IMR-90 (cell line): Measurements from ENCODE around the gene TCP1. TPM values are rescaled to one million over a fixed set of nuclear protein-coding genes. Genes with fewer than 3 reads are reported as not detected.

Source experiments
- ATAC-seq: fragments of 200-7000 bp; cut with Tn5 transposase; 2 replicates; pipeline ENCODE4 v1.9.1; 2020; ENCODE audit warnings: low read depth, mild to moderate bottlenecking, moderate library complexity
- BruUV-seq: library from RNA; stranded (reverse); fragments of 400-500 nt; replicated peaks from 2 replicates; lab custom pipeline; 2021; lab: Mats Ljungman, UMichigan
- CTCF ChIA-PET: fragments of 300-600 bp; formaldehyde crosslinking; extraction: SDS; loops from one replicate; lab custom pipeline; 2021; ENCODE audit warnings: antibody characterized with exemption; lab: Yijun Ruan, JAX
- POLR2A ChIA-PET: fragments of 300-600 bp; sonication (Branson Sonifier 250); formaldehyde crosslinking; loops from one replicate; lab custom pipeline; 2022; ENCODE audit warnings: antibody characterized with exemption; ENCODE audit not compliant: unreplicated experiment; lab: Charles Lee
- DNase-seq: peaks from one replicate; pipeline ENCODE4 v3.0.0; 2013
- H2AFZ ChIP-seq: replicated peaks from 2 replicates; pipeline ENCODE3; 2013; ENCODE audit warnings: low read length, mild to moderate bottlenecking; ENCODE audit not compliant: poor library complexity
- H2AK5ac ChIP-seq: 2 replicates; pipeline ENCODE4 v1.6.1; 2013; ENCODE audit warnings: low read depth, low read length, inconsistent platforms
- H2AK9ac ChIP-seq: replicated peaks from 2 replicates; pipeline ENCODE3; 2013; ENCODE audit warnings: mild to moderate bottlenecking, low read depth, low read length, moderate library complexity; ENCODE audit not compliant: poor library complexity
- H2BK120ac ChIP-seq: 2 replicates; pipeline ENCODE4 v1.6.1; 2013; ENCODE audit warnings: low read depth, low read length, inconsistent platforms
- H2BK15ac ChIP-seq: 3 replicates; pipeline ENCODE4 v1.6.1; 2013; ENCODE audit warnings: low read depth, low read length, inconsistent platforms
- H2BK20ac ChIP-seq: 2 replicates; pipeline ENCODE4 v1.6.1; 2013; ENCODE audit warnings: low read depth, mild to moderate bottlenecking, inconsistent platforms, low read length, moderate library complexity
- H2BK5ac ChIP-seq: 2 replicates; pipeline ENCODE4 v1.6.1; 2013; ENCODE audit warnings: mild to moderate bottlenecking, low read depth, low read length, inconsistent platforms; ENCODE audit not compliant: poor library complexity, severe bottlenecking
- H3K14ac ChIP-seq: replicated peaks from 2 replicates; pipeline ENCODE4 v1.6.1; 2013; ENCODE audit warnings: low read depth, low read length, inconsistent platforms
- H3K18ac ChIP-seq: 2 replicates; pipeline ENCODE4 v1.6.1; 2013; ENCODE audit warnings: low read depth, low read length, control low read depth
- H3K23ac ChIP-seq: 2 replicates; pipeline ENCODE4 v1.6.1; 2013; ENCODE audit warnings: low read depth, low read length, inconsistent platforms
- H3K27ac ChIP-seq: 2 replicates; pipeline ENCODE4 v1.5.1; 2013; ENCODE audit warnings: mild to moderate bottlenecking, control low read depth, low read length; ENCODE audit not compliant: insufficient read depth
- H3K27me3 ChIP-seq: 2 replicates; pipeline ENCODE4 v1.6.1; 2013; ENCODE audit warnings: low read length; ENCODE audit not compliant: control insufficient read depth, insufficient read depth
- H3K36me3 ChIP-seq: 2 replicates; pipeline ENCODE4 v1.6.1; 2013; ENCODE audit warnings: low read length, mixed read lengths; ENCODE audit not compliant: control insufficient read depth, insufficient read depth
- H3K4ac ChIP-seq: 2 replicates; pipeline ENCODE4 v1.6.1; 2013; ENCODE audit warnings: low read depth, low read length, inconsistent platforms
- H3K4me1 ChIP-seq: 2 replicates; pipeline ENCODE4 v1.6.1; 2013; ENCODE audit warnings: low read length, mixed read lengths; ENCODE audit not compliant: control insufficient read depth, insufficient read depth
- H3K4me2 ChIP-seq: 2 replicates; pipeline ENCODE4 v1.6.1; 2013; ENCODE audit warnings: low read depth, mild to moderate bottlenecking, control low read depth, low read length, moderate library complexity
- H3K4me3 ChIP-seq: 2 replicates; pipeline ENCODE4 v1.5.1; 2013; ENCODE audit warnings: low read depth, mild to moderate bottlenecking, control low read depth, low read length, moderate library complexity; ENCODE audit not compliant: insufficient read depth
- H3K56ac ChIP-seq: 2 replicates; pipeline ENCODE4 v1.6.1; 2013; ENCODE audit warnings: low read length, inconsistent platforms; ENCODE audit not compliant: insufficient read depth; ENCODE audit errors: extremely low read depth
- H3K79me1 ChIP-seq, 2 experiments: 2 replicates each; pipeline ENCODE4 v1.6.1; 2013; ENCODE audit warnings: low read length in 2 of 2, inconsistent platforms in 1 of 2, low read depth in 1 of 2
- H3K9ac ChIP-seq: 2 replicates; pipeline ENCODE4 v1.6.1; 2013; ENCODE audit warnings: low read depth, low read length, control low read depth
- H3K9me1 ChIP-seq: 2 replicates; pipeline ENCODE4 v1.6.1; 2013; ENCODE audit warnings: low read length, inconsistent platforms; ENCODE audit not compliant: insufficient read depth
- H3K9me3 ChIP-seq: 2 replicates; pipeline ENCODE4 v1.6.1; 2013; ENCODE audit warnings: low read length; ENCODE audit not compliant: control insufficient read depth, insufficient read depth
- H4K20me1 ChIP-seq: 2 replicates; pipeline ENCODE4 v1.6.1; 2013; ENCODE audit warnings: low read length, inconsistent platforms; ENCODE audit not compliant: insufficient read depth
- H4K5ac ChIP-seq: 2 replicates; pipeline ENCODE4 v1.6.1; 2013; ENCODE audit warnings: mild to moderate bottlenecking, low read depth, low read length, control low read depth
- H4K8ac ChIP-seq, 2 experiments: 2 replicates each; pipeline ENCODE4 v1.6.1; 2013; ENCODE audit warnings: low read depth in 2 of 2, low read length in 2 of 2, control low read depth in 1 of 2, inconsistent platforms in 1 of 2
- H4K91ac ChIP-seq: 2 replicates; pipeline ENCODE4 v1.6.1; 2013; ENCODE audit warnings: low read depth, low read length, inconsistent platforms; ENCODE audit not compliant: insufficient read depth
- BHLHE40 ChIP-seq: fragments of 150-350 bp; IDR thresholded peaks from 2 replicates; pipeline ENCODE4 v1.6.1; 2016; ENCODE audit warnings: mild to moderate bottlenecking, low read depth, low read length
- CEBPB ChIP-seq: IDR thresholded peaks from 2 replicates; pipeline ENCODE4 v1.6.1; 2012; ENCODE audit warnings: low read depth, low read length, improper control_type of control experiment
- CHD1 ChIP-seq: IDR thresholded peaks from 2 replicates; pipeline ENCODE4 v1.6.1; 2012; ENCODE audit warnings: low read depth, low read length, improper control_type of control experiment
- FOS ChIP-seq: fragments of 150-350 bp; IDR thresholded peaks from 2 replicates; pipeline ENCODE4 v1.6.1; 2016; ENCODE audit warnings: low read depth, low read length
- MAFK ChIP-seq: IDR thresholded peaks from 2 replicates; pipeline ENCODE4 v1.6.1; 2012; ENCODE audit warnings: low read depth, low read length, improper control_type of control experiment
- MAZ ChIP-seq: IDR thresholded peaks from 2 replicates; pipeline ENCODE4 v1.6.1; 2012; ENCODE audit warnings: low read depth, mild to moderate bottlenecking, low read length, improper control_type of control experiment, moderate library complexity, borderline replicate concordance
- MXI1 ChIP-seq: IDR thresholded peaks from 2 replicates; pipeline ENCODE4 v1.6.1; 2012; ENCODE audit warnings: low read depth, mild to moderate bottlenecking, low read length, moderate library complexity, borderline replicate concordance
- NFE2L2 ChIP-seq: fragments of 150-350 bp; IDR thresholded peaks from 2 replicates; pipeline ENCODE4 v1.6.1; 2016; ENCODE audit warnings: low read depth, mild to moderate bottlenecking, low read length
- POLR2A ChIP-seq: IDR thresholded peaks from 2 replicates; pipeline ENCODE4 v1.6.1; 2012; ENCODE audit warnings: mild to moderate bottlenecking, low read depth, low read length
- RAD21 ChIP-seq: IDR thresholded peaks from 2 replicates; pipeline ENCODE4 v1.6.1; 2012; ENCODE audit warnings: low read length, improper control_type of control experiment
- RCOR1 ChIP-seq: IDR thresholded peaks from 2 replicates; pipeline ENCODE4 v1.6.1; 2012; ENCODE audit warnings: mild to moderate bottlenecking, low read length, improper control_type of control experiment; ENCODE audit not compliant: insufficient replicate concordance
- RFX5 ChIP-seq: IDR thresholded peaks from 2 replicates; pipeline ENCODE4 v1.8.0; 2012; ENCODE audit warnings: low read depth, mild to moderate bottlenecking, low read length, moderate library complexity
- SMC3 ChIP-seq: fragments of 150-350 bp; IDR thresholded peaks from 2 replicates; pipeline ENCODE4 v1.6.1; 2016; ENCODE audit warnings: low read depth, mild to moderate bottlenecking, antibody characterized with exemption, low read length, moderate library complexity
- WGBS, 2 experiments: methylation state at CpG; one replicate each; pipeline versions ENCODE4 v1.1.5 to v1.1.7; 2013; ENCODE audit warnings: missing lambda C conversion rate in 2 of 2; ENCODE audit not compliant: insufficient read length in 1 of 2; ENCODE audit errors: extremely low coverage in 2 of 2; 5-methylcytosine and 5-hydroxymethylcytosine counted together
- dilution Hi-C: fragments of 300-500 bp; cut with HindIII; formaldehyde crosslinking; loops from one replicate; pipeline ENCODE4 v1.14.3; 2018; ENCODE audit warnings: low sequenced_read_pairs; ENCODE audit not compliant: unreplicated experiment
- in situ Hi-C: fragments of 300-500 bp; cut with MboI; formaldehyde crosslinking; loops from 3 replicates; pipeline ENCODE4 v1.14.3; 2019; ENCODE audit warnings: low sequenced_read_pairs, inconsistent platforms, mixed read lengths
- intact Hi-C: fragments of 100-400 bp; cut with micrococcal nuclease; formaldehyde crosslinking; loops from 2 replicates; pipeline ENCODE4 v1.10.0; 2022
- polyA plus RNA-seq, 3 experiments: library from polyadenylated mRNA; depleted of rRNA; stranded (reverse); fragments of >200 nt; gene quantifications; 2 replicates each; pipeline ENCODE4 v1.2.3, GENCODE V29; 2012; ENCODE audit warnings: low replicate concordance in 1 of 3
- total RNA-seq: library from RNA; depleted of rRNA; stranded (reverse); fragments of >200 nt; gene quantifications from 2 replicates; pipeline ENCODE4 v1.2.3, GENCODE V29; 2012
- TF ChIP-seq, protein P1 (sequence below): fragments of 150-350 bp; IDR thresholded peaks from 2 replicates; pipeline ENCODE4 v1.6.1; 2016; ENCODE audit warnings: low read depth, mild to moderate bottlenecking, low read length, moderate library complexity, borderline replicate concordance
- TF ChIP-seq, protein P2 (sequence below): fragments of 150-350 bp; IDR thresholded peaks from 2 replicates; pipeline ENCODE4 v1.6.1; 2017; ENCODE audit warnings: mild to moderate bottlenecking, antibody characterized with exemption, low read length, low read depth

Gene TCP1
- total and polyA plus RNA-seq, 2 of the 4 experiments (the other 2 are of a cell fraction), result 119 to 576 TPM

DNA sequence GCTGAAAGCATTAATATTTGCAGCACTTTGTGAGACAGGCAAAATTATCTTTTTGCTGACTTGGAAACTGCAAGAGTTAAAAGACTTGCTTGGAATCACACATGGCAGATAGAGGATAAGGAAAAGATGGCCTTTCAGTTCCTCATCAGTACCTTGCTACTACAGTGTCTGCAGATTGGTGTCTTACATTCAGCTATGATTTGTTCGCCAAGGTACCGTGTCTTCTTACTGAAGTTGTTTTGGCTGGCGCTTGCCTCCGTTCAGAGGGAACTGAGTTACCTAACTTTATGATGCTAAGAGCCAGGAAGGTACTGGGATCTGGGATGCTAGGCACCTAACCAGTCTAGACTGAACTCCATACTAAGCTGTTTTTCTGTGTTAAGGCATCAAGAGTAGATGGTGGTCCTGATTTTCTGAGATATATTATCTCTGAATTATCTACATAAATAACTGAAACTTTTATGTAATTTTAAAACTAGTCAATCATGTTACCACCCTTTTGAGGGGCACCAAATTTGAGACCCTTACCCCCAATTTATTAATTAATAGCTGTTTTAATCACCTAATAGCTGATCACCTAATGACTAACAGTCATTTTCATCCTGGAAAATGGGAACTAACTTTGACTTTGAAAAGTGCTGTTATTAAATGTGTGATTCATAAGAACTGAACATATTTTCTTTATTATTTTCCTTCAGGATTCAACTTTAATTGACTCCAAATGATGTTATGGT, 59.6 kb downstream of the TCP1 start:
- H4K20me1 ChIP-seq, result peaks cover 71% of the 10 kb centered on the region
- no peak overlapping the region for H4K8ac ChIP-seq
- H4K5ac ChIP-seq, result no peak overlapping the region
- H3K27me3 ChIP-seq, result no peaks in the 10 kb centered on the region
- BruUV-seq, result no TSS peak
- H2AK5ac ChIP-seq, result peak overlapping the region; percentile 35; the same call in 1 of the 2 replicates
- peaks cover 3% of the 10 kb centered on the region; the same call in 1 of the 2 replicates for H3K4me1 ChIP-seq
- H3K9me1 ChIP-seq, result peaks cover 5% of the 10 kb centered on the region
- peak overlapping the region; percentile 69; the same call in 1 of the 2 replicates for H3K4ac ChIP-seq
- CTCF ChIA-PET, result interaction anchor here (1.0 kb wide), 1 partner anchor 10 kb away, joined by 5 read pairs; no protein-coding TSS in a partner anchor
- H3K18ac ChIP-seq, result no peak overlapping the region
- H2BK15ac ChIP-seq, result no peak overlapping the region
- H2BK20ac ChIP-seq, result no peak overlapping the region
- peak overlapping the region; percentile 12; the same call in 1 of the 2 replicates for H3K27ac ChIP-seq
- peak overlapping the region; percentile 44 for H3K4me3 ChIP-seq
- intact Hi-C loops (no loop called here), in situ Hi-C loops (loop anchor here (5.0 kb wide), 1 partner anchor 37 kb away; the partner anchor contains the start of gene SOD2), dilution Hi-C loops (no loop called here)
- H2BK5ac ChIP-seq, result no peak overlapping the region
- H3K9ac ChIP-seq, result peak overlapping the region; percentile 57
- H3K4me2 ChIP-seq, result peak overlapping the region; percentile 92
- WGBS, 2 experiments, result 69% methylated on average over 3 of the region's 4 CpGs; no CpG with 5 or more reads in 1 of the 2 experiments
- H3K79me1 ChIP-seq, result peaks cover 9 to 27% of the 10 kb centered on the region in 2 experiments
- H2AK9ac ChIP-seq, result no peak overlapping the region
- no peaks in the 10 kb centered on the region for H3K9me3 ChIP-seq
- POLR2A ChIA-PET, result no interaction called here
- 0 out of 2 replicates have a peak overlapping the region, but pooled peaks have one; percentile 1 for H2BK120ac ChIP-seq
- peak overlapping the region; percentile 99 for H3K23ac ChIP-seq
- H3K36me3 ChIP-seq, result peaks cover 2% of the 10 kb centered on the region; the same call in 1 of the 2 replicates
- no peak overlapping the region for H2AFZ ChIP-seq
- DNase-seq, result peak; percentile 30
- H3K14ac ChIP-seq, result peak overlapping the region; percentile 4; the same call in 1 of the 2 replicates
- H3K56ac ChIP-seq, result no peak overlapping the region
- H4K91ac ChIP-seq, result no peak overlapping the region
- no peak for ATAC-seq
- TF ChIP-seq POLR2A (no peak), CHD1 (no peak), MXI1 (no peak), MAFK (no peak), CEBPB (no peak), MAZ (no peak), RAD21 (no peak), FOS (no peak), BHLHE40 (no peak), SMC3 (no peak), RFX5 (no peak), NFE2L2 (no peak), RCOR1 (no peak)
- TF ChIP-seq, protein P1, sequence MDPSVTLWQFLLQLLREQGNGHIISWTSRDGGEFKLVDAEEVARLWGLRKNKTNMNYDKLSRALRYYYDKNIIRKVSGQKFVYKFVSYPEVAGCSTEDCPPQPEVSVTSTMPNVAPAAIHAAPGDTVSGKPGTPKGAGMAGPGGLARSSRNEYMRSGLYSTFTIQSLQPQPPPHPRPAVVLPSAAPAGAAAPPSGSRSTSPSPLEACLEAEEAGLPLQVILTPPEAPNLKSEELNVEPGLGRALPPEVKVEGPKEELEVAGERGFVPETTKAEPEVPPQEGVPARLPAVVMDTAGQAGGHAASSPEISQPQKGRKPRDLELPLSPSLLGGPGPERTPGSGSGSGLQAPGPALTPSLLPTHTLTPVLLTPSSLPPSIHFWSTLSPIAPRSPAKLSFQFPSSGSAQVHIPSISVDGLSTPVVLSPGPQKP, result no peak
- TF ChIP-seq, protein P2, sequence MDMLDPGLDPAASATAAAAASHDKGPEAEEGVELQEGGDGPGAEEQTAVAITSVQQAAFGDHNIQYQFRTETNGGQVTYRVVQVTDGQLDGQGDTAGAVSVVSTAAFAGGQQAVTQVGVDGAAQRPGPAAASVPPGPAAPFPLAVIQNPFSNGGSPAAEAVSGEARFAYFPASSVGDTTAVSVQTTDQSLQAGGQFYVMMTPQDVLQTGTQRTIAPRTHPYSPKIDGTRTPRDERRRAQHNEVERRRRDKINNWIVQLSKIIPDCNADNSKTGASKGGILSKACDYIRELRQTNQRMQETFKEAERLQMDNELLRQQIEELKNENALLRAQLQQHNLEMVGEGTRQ, result no peak
